Cardiac fibroblast (primary cell): ENCODE measurements around the gene NRG3.

ENCODE experiments used
- DNase-seq, 2 donors: peaks; one replicate each; pipeline versions ENCODE4 v3.0.0 to v3.0.0-alpha.2; 2010; ENCODE audit warnings: low read depth in 2 of 2
- H3K4me3 ChIP-seq, 2 donors: replicated peaks in 1 of 2; 1 replicate in 1 of 2; 2 replicates in 1 of 2; pipeline ENCODE4 v1.5.1; 2011; ENCODE audit warnings: low read depth in 2 of 2, low read length in 2 of 2, mild to moderate bottlenecking in 2 of 2, moderate library complexity in 1 of 2
- CTCF ChIP-seq: IDR thresholded peaks from one replicate; pipeline ENCODE4 v1.5.1; 2011; ENCODE audit warnings: low read depth, mild to moderate bottlenecking, low read length, inconsistent platforms

NRG3 gene

GRCh38 chr10:82251222-82251906 lies 376.4 kb downstream of the NRG3 start:
- no peak for DNase-seq

GRCh38 chr10:82252081-82252480 lies 377.1 kb downstream of the NRG3 start:
- peak in 1 of 2 donors; percentile 69 for DNase-seq
- no peak overlapping the region for H3K4me3 ChIP-seq
- TF ChIP-seq CTCF, result no peak

More at GRCh38 chr10:82251222-82251906, 376.4 kb downstream of the NRG3 start:
- H3K4me3 ChIP-seq, result no peak overlapping the region
- TF ChIP-seq CTCF, result no peak

- TF ChIP-seq CTCF, result no peak
- DNase-seq, result no peak
- no peak overlapping the region for H3K4me3 ChIP-seq
Measured at GRCh38 chr10:82254237-82254636, 379.2 kb downstream of the NRG3 start.

- H3K4me3 ChIP-seq, result no peak overlapping the region
- TF ChIP-seq CTCF, result no peak
- no peak for DNase-seq
Measured at GRCh38 chr10:82256275-82256674, 381.3 kb downstream of the NRG3 start.

- DNase-seq, result peak; percentile 17 to 97
- no peak for TF ChIP-seq CTCF
- no peak overlapping the region for H3K4me3 ChIP-seq
Measured at GRCh38 chr10:82266438-82266837, 391.4 kb downstream of the NRG3 start.

- no peak overlapping the region for H3K4me3 ChIP-seq
- DNase-seq, result peak; percentile 3 to 76
- no peak for TF ChIP-seq CTCF
Measured at GRCh38 chr10:82267014-82267413, 392.0 kb downstream of the NRG3 start.

- no peak for DNase-seq
- TF ChIP-seq CTCF, result no peak
- H3K4me3 ChIP-seq, result no peak overlapping the region
Measured at GRCh38 chr10:82267465-82267864, 392.5 kb downstream of the NRG3 start.
